GM21723 (cell line): ENCODE measurements around the gene ST6GALNAC4.
A peak's percentile ranks its signal among the peaks of the same experiment; 100 is the strongest.

Source experiments
- ATAC-seq: cut with Tn5 transposase; IDR thresholded peaks from one replicate; pipeline ENCODE4 v1.9.1; 2021; ENCODE audit warnings: mild to moderate bottlenecking, moderate library complexity; ENCODE audit not compliant: unreplicated experiment

The ST6GALNAC4 gene

DNA sequence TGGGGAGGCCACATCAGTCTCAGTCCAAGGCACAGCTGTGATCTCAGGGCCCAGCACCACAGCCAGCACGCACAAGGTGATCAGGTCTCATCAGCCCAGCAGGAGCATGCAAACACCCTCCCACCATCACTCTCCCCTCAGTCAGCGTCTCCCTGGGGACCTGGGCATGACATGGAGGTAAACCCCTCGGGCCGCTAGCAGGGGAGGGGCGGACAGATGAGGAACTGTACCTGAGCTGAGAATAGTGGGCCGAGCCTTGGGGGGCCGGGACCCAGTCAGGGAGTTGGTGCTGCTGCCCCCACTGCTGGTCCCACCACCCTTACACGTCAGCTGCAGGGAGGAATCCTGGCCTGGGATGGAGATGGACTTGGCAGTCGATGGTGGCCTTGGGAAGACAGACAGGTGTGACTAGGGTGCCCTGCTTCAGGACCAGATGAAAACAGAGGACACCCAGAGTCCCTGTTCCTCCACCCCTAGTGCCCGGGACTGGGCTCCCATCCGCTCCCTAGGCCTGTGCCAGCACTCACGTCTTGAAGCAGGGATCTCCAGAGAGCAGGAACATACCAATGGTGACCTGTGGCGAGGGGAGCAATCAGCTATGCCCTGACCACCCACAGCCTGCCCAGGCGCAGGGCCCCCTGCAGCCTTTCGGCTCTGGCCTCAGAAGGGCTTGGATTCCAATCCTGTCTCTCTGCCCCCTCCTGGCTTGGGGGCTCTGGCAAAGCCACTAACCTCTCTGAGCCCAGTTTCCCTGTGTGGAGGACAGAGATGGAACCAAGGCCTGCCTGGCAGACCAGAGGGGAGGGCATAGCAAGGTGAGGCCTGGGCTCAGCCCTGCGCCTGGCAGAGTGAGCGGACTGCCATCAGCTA is 31.2 kb upstream of the ST6GALNAC4 start:
- no peak for ATAC-seq

DNA sequence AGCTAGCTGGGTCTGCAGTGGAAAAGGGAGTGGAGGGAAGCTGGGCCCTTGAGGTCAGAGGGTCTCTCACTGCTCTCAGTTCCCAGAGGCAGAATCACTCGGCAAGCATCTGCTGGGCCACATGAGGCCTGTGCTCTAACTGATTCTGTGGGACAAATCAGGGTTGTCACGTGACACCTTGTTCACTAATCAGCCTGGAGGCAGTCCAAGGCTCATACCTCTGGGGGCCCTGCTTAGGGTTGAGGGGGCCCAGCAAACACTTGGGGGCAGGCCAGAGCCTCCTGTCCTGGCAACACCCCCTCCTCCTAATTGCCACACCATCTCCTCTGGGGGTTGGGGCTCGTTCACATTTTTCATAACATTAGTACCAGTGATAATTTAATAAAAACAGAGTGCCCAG is 29.9 kb upstream of the ST6GALNAC4 start:
- no peak for ATAC-seq

DNA sequence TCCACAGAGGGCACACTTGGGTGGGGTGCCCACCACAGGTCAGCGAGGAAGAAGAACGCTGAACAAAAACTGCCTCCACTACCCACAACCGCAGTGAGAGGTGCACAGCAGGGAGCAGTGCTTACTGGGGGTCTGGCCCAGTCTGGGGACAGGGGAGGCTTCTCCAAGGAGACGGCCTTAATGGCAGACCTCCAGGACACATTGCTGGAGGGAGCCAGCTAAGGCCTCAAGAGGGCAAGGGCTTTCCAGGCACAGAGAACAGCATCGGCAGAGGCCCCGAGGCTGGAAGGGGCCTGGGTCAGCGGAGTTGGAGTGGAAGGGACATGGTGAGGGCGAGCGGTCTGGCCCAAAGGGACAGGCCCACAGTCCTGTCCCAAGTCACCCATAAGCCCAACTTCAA is 29.1 kb upstream of the ST6GALNAC4 start:
- no peak for ATAC-seq

DNA sequence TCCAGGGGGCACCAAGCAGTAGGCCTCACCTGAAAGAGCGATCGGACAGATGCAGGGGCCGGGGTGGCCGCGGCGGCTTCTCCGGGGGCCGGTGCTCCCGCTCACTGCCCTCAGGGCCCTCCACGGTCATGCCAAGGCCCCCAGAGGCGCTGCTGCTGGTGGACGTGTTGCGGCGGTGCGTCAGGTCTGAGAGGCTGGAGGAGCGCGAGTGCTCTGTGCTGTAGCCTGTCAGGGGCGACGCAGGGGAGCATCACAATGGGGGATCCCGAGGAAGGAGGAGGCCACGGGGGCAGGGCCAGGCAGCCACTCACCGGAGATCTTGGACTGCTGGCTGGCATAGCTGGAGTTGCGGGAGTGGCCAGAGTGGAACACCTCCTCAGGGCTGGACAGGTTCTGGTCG is 28.5 kb upstream of the ST6GALNAC4 start:
- ATAC-seq: no peak

DNA sequence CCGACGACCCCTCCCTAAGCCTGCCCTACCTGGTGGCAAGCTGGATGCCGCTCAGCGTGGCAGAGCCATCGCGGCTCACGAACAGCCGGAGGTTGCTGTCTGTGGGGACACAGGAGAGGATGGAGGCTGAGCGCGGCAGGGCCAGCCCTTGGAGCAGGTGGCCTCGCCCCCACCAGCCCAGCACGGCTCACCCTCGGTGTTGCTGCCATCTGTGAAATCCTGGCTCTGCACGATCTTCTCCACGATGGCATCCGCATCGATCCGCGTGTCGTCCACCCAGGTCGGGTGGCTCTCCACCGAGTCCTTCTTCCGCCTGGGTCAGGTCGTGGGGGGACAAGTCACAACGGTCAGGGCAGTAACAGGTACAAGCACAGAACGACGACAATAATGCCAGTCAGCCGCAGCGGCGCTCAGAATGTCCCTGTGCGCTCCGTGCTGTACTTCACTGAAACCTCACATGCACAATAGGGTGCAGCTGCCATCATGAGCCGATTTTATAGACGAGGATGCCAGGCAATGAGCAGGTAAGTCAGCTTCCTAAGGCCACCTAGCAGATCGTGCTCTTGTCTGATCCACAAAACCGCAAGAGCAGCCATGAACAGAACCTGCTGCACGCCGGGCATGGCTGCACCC is 27.9 kb upstream of the ST6GALNAC4 start:
- ATAC-seq: no peak

DNA sequence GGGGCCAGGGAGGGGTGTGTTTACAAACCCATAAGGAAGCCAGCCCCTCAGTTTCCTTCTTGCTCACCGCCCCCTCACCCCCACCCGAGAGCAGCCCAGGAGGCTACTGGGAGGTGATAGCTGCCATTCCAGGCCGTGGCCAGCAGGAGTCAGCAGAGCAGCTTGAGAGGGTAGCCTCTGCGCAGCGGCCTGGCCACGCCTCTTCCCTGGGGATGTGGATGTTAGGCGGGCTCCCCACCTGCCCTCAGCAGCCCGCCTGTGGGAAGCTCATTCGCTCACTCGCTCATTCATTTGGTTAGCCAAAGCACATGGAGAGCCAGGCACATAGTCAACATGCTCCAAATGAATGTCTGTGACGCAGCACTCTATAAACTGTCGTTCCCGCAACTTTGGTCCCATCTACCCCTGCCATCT is 26.9 kb upstream of the ST6GALNAC4 start:
- peak; percentile 53 for ATAC-seq

DNA sequence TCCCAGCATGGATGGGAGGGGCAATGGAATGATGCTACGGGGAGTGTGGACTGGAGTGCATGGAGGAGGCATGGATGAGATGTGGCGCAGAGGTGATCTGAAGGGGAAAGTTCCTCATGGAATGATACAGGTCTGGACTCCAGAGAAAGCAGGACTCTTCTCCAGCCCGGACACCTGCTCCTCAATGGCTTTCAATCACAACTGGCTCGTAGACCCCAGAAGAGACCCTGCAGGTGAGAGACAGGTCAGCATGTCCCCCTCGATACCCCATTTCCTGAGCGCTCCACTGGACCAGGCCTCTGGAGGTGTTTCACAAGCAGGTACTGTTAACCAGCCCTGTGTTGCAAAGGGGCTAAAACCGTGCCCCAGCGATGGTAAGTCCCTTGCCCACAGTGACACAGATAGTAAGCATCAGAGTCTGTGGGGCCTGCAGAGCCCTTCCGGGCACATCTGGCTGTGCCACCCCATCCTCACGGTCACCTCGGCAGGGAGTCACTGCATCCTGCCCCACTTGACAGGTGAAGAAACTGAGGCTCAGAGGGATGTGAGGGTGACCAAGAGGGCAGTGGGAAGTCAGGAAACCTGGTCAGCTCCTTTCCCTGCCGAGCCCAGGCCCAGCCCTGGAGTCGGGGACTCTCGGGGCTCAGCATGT is 26.3 kb upstream of the ST6GALNAC4 start:
- ATAC-seq: no peak

DNA sequence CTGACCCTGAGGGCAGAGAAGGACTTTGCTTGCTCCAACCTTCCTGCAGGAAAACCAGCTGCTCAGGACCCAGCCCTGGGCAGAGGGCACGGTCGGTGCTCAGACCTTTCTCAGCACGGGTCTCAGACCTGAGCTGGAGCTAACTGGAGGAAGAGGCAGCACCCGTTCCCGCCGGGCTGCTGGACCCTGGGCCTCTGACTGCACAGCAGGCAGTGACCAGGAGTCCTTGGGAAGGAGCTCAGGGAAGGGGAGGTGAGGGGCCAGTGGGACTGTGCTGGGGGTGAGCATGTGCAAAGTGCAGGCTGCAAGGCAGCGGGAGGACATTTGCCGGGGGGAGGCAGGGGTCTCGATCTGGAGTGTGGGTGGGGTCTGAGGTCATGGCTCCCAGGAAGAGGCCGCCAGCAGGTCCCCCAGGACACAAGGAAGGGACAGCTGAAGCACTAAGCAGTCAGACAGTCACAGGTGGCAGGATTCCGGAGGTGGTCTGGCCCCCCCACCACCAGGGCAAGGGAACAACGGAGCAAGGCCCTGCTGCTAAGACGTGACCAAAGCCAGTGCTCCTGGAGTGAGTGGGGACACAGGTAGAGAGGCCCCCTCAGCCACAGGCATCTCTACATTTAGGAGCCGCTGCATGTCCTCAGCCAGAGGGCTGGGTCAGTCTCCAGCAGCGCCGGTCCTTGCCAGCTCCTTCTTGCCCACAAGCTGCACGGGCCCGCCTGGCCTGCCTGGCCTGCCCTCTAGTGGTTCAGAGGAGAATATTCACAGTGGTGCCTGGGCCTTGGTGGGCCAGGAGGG is 25.6 kb upstream of the ST6GALNAC4 start:
- ATAC-seq: no peak

DNA sequence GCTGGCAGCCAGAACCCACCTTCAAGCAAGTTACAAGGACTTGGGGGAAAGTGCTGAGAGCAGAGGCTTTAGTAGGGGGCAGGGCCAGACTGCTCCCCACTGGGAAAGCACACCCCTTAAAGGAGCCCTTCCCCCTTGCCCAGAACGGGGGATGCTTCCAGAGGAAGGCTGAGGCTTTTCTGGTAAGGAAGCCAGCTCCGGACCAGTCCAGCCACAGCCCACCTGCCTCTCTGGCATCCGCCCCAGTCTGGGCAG is 25.0 kb upstream of the ST6GALNAC4 start:
- no peak for ATAC-seq

DNA sequence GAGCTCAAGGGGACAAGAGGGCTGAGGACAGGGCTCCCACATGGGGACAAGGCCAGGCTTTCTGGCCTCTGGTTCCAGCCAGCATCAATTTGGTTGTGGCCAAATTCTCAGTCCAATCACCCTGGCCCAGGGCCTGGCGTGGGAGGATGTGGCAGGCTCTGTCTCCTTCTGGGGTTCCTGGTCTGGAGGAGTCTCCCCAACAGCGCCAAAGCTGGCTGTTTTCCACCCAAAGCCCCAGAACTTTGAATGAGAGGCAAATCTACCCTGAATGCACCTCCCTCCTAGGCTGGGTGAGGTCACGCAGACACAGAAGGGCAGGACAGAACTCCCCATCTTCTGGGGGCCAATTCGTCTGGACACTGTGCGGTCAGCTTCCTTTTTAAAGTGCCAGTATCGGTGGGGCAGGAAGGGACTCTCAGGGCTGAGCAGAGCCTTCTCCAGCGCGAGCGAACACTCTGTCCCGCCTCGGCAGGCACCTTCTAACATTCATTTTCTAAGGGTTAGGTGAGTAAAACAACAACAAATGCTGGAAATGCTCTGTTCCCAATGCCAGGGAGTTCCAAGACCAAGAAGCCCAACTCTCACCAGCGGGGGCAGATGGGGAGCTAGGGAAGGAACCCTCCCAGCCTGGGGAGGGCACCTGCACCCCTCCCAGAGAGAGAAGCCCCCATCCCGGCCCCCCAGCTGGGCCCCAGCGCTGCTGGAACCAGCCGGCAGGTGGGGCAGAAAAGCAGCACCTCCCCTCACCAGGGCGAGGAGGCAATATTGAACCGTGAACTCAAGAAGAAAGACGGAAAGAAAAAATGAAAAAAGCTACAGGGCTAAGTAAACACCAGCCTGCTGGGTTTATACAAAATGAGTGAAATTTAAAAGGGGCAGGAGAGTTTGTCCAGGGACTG is 24.5 kb upstream of the ST6GALNAC4 start:
- ATAC-seq: no peak

DNA sequence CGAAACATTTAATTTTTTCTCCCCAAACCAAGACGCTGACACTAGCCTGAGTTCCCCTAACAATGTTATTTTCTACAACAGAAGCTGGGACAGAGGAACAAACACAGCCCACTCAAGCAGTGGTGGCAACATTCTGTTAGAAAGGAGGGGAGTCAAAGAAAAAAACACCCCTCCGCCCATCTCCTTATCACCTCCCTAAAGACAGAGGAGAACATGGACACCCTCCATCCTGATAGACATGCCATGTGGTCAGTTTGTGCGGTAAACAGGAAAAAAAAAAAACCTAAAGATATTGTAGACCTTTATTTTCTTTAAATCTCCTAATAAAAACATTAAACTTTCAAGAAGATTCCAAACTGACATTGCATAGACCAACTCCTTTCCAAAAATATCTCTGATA is 23.8 kb upstream of the ST6GALNAC4 start:
- ATAC-seq: no peak

DNA sequence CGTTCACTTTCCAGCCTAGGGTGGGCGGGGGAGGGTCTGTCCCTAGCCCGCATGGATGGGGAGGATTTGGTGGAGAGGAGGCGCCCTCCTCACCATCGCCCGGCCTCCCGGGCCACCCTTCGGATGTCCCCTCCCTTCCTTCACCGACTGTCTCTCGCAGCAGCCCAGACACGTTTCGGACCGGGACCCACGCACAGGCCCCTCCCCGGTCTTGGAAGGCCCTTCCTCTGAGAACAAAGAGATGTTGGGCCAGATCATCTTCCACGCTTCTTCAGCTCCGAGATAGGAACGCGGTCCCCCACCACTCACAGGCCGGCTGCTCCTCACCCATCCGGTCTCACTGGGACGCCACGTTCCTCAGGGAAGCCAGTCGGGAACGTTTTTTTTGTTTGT is 21.5 kb upstream of the ST6GALNAC4 start:
- no peak for ATAC-seq

DNA sequence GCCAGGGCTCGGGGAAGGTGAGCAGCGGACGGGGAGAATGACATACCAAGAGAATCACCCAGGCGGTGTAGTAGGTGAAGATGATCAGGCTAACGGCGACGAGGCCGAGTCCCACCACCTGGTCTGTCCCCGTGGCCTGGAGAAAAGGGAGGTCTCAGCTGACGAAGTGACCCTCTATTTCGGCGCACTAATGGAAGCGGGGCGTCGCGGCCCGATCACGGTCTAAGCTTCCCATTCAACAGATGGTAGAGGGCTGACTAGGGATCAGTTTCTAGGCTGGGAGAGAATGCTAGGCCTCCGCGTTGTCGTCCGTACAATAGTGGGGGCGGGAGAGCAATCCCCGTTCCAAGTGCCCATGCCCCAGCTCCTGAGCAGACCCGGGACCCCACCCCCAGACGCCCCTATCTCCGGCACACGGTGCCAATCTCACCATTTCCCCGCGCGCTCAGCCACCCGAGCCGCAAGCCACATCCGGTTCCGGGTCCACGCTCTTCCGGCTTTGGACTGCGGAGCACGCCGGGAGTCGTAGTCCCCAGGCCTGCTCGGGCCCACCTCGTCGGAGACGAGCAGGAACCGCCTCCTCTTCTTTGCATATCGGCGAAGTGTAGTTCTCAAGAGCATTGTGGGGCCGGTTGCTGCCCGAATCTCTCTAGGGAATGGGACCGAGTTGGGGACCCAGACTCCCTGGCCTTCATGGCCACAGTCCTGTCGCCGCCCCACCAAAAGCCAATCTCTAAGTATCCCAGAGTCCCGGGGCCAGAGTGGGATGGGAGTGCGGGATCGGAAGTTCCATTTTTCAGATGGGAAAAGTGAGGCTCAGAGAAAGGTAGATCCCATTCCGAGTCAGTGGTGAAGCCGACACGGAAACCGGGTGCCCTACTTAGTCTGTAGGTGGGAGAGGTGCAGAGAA is 20.8 kb upstream of the ST6GALNAC4 start, which contains the start of gene DPM2:
DPM2 (minus strand) TSS at position 467 of the 910 bp plus-strand sequence; CDS start at position 433, 34 bp downstream.
- peak; percentile 83 for ATAC-seq

DNA sequence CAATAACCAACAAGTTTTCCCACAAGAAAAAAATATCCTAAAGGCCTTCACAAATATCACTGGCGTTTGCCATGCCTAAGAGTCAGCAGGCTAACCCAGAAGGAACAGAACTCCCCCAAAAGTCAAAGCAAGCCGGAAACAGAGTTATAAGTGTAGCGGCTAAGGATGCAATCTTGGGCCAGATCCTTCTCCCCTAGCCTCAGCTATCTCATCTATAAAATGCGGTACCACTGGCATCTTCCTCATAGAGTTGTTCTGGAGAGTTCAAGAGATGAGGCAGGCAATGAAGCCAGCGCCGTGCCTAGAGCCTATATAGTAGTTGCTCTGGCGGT is 20.2 kb upstream of the ST6GALNAC4 start:
- ATAC-seq: peak; percentile 7

DNA sequence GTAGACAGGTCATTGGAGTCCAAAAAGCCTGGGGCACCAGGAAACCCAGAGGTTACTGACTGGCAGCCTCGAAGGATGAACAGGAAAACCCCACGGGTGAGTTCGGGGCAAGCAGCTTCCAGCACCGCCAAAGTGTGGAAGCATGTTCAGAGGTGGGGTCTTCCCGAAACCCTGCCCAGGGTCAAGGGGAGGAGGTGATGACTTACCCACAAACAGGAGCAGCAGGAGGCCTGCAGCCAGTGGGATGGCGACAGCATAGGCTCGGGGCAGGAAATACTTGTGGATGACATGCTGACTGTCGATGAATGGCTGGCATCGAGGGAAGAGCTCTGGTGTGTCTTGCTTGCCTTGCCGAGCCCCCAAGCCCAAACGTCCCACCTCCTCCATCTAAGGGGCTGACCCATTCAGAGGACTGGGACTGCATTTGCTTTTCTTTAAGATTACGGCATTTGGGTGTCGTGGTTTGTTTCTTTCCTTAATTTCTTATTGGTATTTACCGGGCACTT is 19.6 kb upstream of the ST6GALNAC4 start:
- ATAC-seq: no peak

DNA sequence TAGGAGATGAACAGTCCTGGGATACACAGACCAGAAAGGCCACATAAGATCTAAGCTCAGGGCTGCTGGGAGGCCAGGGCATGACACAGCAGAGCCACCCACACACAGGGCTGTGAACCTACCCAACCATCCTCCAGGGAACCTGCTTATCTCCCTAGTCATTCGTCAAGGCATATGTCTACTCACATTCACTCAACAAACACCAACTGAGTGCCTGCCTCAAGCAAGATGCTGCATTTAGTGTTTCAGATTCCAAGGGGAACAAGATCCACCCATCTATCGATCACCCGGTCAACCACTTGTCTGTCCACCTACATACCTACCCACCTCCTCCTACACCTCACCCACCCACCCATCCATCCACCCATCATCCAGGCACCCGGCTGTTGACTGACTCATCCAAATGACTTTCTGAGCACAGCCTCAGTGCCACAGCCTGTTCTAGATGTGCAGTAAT is 19.0 kb upstream of the ST6GALNAC4 start:
- ATAC-seq: no peak

DNA sequence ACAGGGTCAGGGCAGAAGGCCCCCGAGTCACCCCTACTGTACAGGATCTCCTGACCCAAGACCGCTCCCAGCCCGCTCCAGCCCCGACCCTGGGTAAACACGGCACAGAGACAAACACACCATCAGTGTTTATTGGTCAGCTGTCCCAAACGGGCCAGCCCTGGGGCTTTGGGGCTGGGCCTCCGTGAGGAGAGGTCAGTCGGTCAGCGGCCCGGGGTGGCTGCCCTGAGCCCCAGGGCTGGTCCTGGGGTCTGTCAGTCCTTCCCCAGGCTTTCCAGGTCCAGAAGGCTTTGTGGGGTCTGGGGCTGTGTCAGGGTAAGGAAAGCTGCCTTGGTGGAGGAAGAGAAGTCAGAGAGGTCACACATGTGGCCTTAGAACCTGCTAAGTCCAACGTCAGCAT is 18.1 kb upstream of the ST6GALNAC4 start:
- ATAC-seq: no peak

DNA sequence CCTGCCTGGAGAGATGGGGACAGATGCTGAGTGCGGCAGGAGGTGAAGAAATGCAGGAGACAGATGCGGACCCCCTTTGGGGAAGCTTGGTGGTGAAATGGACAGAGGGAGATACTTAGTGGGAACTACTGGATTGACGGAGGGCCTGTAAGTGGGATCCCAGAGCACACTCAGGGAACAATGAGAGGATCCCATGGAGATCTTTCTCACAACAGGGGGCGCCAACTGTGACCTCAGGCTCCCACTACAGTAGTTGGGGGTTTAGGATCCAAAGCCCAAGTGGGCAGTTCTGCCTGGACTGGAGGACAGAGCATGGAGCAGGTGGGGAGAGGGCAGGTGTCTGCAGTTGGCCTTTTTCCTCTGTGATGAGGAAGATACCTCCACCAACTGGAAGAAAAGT is 17.4 kb upstream of the ST6GALNAC4 start:
- ATAC-seq: no peak
